Measurements from ENCODE around the gene HDAC9.

HDAC9 gene

GRCh38 chr7:18770822-18771221 is 275.3 kb downstream of the HDAC9 start:
- no peak overlapping the region for H3K27ac ChIP-seq
- TF ChIP-seq CTCF (IDR thresholded peaks at IDR 0.05) (no peak), ZFX (IDR thresholded peaks at IDR 0.05; ENCODE audit: borderline replicate concordance) (no peak)

- TF ChIP-seq CTCF (IDR thresholded peaks at IDR 0.05): no peak
- no peak for TF ChIP-seq ZFX (IDR thresholded peaks at IDR 0.05; ENCODE audit: borderline replicate concordance)
- no peak overlapping the region for H3K27ac ChIP-seq
Observed at GRCh38 chr7:18771834-18772566, 276.5 kb downstream of the HDAC9 start.

GRCh38 chr7:18772567-18772965 is 277.0 kb downstream of the HDAC9 start:
- no peak overlapping the region for H3K27ac ChIP-seq
- TF ChIP-seq CTCF (IDR thresholded peaks at IDR 0.05) (no peak), ZFX (IDR thresholded peaks at IDR 0.05; ENCODE audit: borderline replicate concordance) (no peak)

- TF ChIP-seq CTCF (IDR thresholded peaks at IDR 0.05) (no peak), ZFX (IDR thresholded peaks at IDR 0.05; ENCODE audit: borderline replicate concordance) (no peak)
Observed at GRCh38 chr7:18777314-18777713, 281.8 kb downstream of the HDAC9 start.

GRCh38 chr7:18778594-18778993 is 283.0 kb downstream of the HDAC9 start:
- no peak overlapping the region for H3K27ac ChIP-seq
- TF ChIP-seq CTCF (IDR thresholded peaks at IDR 0.05) (no peak), ZFX (IDR thresholded peaks at IDR 0.05; ENCODE audit: borderline replicate concordance) (no peak)

More at GRCh38 chr7:18777314-18777713, 281.8 kb downstream of the HDAC9 start:
- no peak overlapping the region for H3K27ac ChIP-seq

GRCh38 chr7:18780266-18780665 is 284.7 kb downstream of the HDAC9 start:
- no peak for TF ChIP-seq CTCF (IDR thresholded peaks at IDR 0.05)
- no peak for TF ChIP-seq ZFX (IDR thresholded peaks at IDR 0.05; ENCODE audit: borderline replicate concordance)
- H3K27ac ChIP-seq: no peak overlapping the region

- no peak overlapping the region for H3K27ac ChIP-seq
Observed at GRCh38 chr7:18780938-18781337, 285.4 kb downstream of the HDAC9 start.

More at GRCh38 chr7:18780938-18781337, 285.4 kb downstream of the HDAC9 start:
- TF ChIP-seq ZFX (IDR thresholded peaks at IDR 0.05; ENCODE audit: borderline replicate concordance) (no peak), CTCF (IDR thresholded peaks at IDR 0.05) (no peak)

Data from 22Rv1 (cell line).